HFFc6 (cell line): ENCODE measurements around the gene MYOD1. TPM values are rescaled to one million over a fixed set of nuclear protein-coding genes. Genes with fewer than 3 reads are reported as not detected.

Source experiments
- DNase-seq: peaks from one replicate; pipeline ENCODE4 v3.0.0-alpha.2; 2018
- H3K27ac Mint-ChIP-seq: 2 replicates; pipeline ENCODE4 v1.8.0; 2020; ENCODE audit warnings: mild to moderate bottlenecking, mixed read lengths
- H3K27me3 Mint-ChIP-seq: 2 replicates; pipeline ENCODE4 v1.8.0; 2021; ENCODE audit warnings: mild to moderate bottlenecking, moderate library complexity, mixed read lengths; ENCODE audit not compliant: insufficient read depth
- H3K36me3 Mint-ChIP-seq: 2 replicates; pipeline ENCODE4 v1.8.0; 2021; ENCODE audit warnings: low read depth, mixed read lengths
- H3K4me1 Mint-ChIP-seq: 2 replicates; pipeline ENCODE4 v1.8.0; 2020; ENCODE audit warnings: low read depth, mixed read lengths
- H3K4me3 Mint-ChIP-seq: 2 replicates; pipeline ENCODE4 v1.8.0; 2020; ENCODE audit warnings: mild to moderate bottlenecking, moderate library complexity, mixed read lengths
- H3K9me3 Mint-ChIP-seq: 2 replicates; pipeline ENCODE4 v1.8.0; 2020; ENCODE audit warnings: mild to moderate bottlenecking, mixed read lengths
- total RNA-seq, 6 experiments: library from RNA; stranded (reverse); fragmentation: NEBNext Ultra II Directional; extraction: Animal tissue kit (Norgen Biotek cat#: 25700); gene quantifications; 2 replicates in 1 of 6; 3 replicates in 5 of 6; pipeline ENCODE4 v1.2.3, GENCODE V29; 2021
- TF ChIP-seq, protein P1 (sequence below): fragments of 200-600 bp; sonication (generic); IDR thresholded peaks from 2 replicates; pipeline ENCODE4 v1.5.0; 2021; ENCODE audit warnings: antibody characterized with exemption, mild to moderate bottlenecking

Gene MYOD1
- total RNA-seq, 6 experiments from 2014 or later = not detected

DNA sequence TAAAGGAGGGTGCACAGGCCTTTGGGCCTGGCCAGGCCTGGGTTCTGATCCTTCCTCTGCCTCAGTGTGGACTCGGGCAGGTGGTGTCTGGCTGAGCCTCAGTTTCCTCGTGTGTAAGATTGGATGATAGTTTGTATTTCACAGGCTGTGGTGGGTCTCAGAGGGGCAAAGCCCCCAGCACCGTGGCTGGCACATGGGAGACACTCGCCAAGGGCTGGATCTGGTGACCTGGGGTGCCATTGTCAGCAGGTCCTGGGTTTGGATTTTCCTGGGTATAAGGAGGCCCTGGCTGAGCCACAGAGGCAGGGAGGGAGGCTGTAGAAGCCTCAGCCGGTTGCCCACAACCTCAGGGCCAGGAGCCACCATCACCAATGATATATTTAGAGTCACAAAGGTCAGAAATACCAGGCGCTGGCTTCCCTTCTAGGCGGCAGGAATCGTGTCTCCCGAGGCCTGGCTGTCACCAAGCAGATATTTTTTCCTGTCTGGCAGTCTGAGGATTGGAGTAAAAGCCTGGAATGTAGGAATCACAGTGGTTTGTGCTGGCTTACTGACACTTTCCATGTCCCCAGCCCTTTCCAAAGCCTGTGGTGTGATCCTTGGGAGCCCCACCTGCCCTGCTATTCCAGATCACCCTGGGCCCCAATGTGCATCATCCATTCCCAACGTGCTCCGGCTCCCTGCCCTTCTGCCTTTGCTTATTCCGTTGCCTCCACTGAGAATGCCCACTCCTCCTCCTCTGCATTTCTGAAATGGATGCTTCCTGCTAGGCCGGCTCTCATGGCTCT lies 30.8 kb downstream of the MYOD1 start:
- no peaks in the 10 kb centered on the region for H3K9me3 Mint-ChIP-seq
- no peak for DNase-seq
- no peak overlapping the region for H3K4me3 Mint-ChIP-seq
- TF ChIP-seq, protein P1, sequence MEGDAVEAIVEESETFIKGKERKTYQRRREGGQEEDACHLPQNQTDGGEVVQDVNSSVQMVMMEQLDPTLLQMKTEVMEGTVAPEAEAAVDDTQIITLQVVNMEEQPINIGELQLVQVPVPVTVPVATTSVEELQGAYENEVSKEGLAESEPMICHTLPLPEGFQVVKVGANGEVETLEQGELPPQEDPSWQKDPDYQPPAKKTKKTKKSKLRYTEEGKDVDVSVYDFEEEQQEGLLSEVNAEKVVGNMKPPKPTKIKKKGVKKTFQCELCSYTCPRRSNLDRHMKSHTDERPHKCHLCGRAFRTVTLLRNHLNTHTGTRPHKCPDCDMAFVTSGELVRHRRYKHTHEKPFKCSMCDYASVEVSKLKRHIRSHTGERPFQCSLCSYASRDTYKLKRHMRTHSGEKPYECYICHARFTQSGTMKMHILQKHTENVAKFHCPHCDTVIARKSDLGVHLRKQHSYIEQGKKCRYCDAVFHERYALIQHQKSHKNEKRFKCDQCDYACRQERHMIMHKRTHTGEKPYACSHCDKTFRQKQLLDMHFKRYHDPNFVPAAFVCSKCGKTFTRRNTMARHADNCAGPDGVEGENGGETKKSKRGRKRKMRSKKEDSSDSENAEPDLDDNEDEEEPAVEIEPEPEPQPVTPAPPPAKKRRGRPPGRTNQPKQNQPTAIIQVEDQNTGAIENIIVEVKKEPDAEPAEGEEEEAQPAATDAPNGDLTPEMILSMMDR = no peak
- no peaks in the 10 kb centered on the region for H3K4me1 Mint-ChIP-seq
- H3K27ac Mint-ChIP-seq = no peak overlapping the region
- H3K27me3 Mint-ChIP-seq = peaks cover 35% of the 10 kb centered on the region
- no peaks in the 10 kb centered on the region for H3K36me3 Mint-ChIP-seq

DNA sequence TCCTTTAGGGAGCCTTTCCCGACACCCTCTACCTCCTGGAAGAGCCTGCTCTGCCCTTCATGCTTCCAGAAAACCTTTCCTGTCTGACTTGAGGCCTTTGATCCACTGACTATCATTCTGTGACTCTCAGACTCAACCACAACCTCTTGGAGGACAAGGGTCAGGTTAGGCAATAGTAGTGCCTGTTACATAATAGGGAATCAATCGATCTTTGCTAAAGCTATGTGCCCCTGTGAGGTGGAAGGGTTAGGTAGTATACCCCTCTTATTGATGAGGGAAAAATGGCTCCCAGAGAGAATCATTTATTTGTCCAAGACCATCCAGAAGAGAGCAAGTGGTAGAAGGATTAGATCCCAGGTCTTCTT lies 31.4 kb downstream of the MYOD1 start:
- no peak for DNase-seq
- TF ChIP-seq, protein P1 = no peak
- H3K36me3 Mint-ChIP-seq = no peaks in the 10 kb centered on the region
- no peak overlapping the region for H3K4me3 Mint-ChIP-seq
- no peaks in the 10 kb centered on the region for H3K4me1 Mint-ChIP-seq
- no peaks in the 10 kb centered on the region for H3K9me3 Mint-ChIP-seq
- peaks cover 37% of the 10 kb centered on the region for H3K27me3 Mint-ChIP-seq
- no peak overlapping the region for H3K27ac Mint-ChIP-seq

GRCh38 chr11:17751558-17751957 lies 32.2 kb downstream of the MYOD1 start:
- H3K27ac Mint-ChIP-seq = no peak overlapping the region
- no peak for DNase-seq

DNA sequence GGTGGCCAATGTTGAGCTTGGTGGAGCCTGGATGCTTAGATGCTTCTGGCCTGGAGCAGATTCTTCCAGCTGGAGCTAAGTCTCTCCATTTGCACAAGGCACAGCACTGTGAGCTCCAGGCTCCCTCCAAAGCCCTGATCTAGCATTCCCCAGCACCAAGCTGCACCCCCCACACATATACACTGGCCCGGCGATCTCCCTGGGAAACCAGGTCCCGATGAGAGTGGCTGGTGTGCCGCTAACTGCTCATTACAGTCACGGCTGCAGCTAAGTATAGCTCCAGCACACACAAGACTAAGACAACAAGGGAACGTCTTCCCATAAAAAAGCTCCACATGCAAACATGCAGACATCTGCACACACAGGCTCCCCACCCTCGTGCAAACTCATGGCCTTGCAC lies 32.8 kb downstream of the MYOD1 start:
- TF ChIP-seq, protein P1 = no peak
- Mint-ChIP-seq H3K27ac (no peak overlapping the region), H3K36me3 (no peaks in the 10 kb centered on the region), H3K4me1 (no peaks in the 10 kb centered on the region), H3K9me3 (no peaks in the 10 kb centered on the region), H3K27me3 (peaks cover 35% of the 10 kb centered on the region), H3K4me3 (no peak overlapping the region)
- no peak for DNase-seq

More at GRCh38 chr11:17751558-17751957, 32.2 kb downstream of the MYOD1 start:
- no peaks in the 10 kb centered on the region for H3K36me3 Mint-ChIP-seq
- no peaks in the 10 kb centered on the region for H3K4me1 Mint-ChIP-seq
- TF ChIP-seq, protein P1 = no peak
- peaks cover 35% of the 10 kb centered on the region for H3K27me3 Mint-ChIP-seq
- no peaks in the 10 kb centered on the region for H3K9me3 Mint-ChIP-seq
- H3K4me3 Mint-ChIP-seq = no peak overlapping the region

DNA sequence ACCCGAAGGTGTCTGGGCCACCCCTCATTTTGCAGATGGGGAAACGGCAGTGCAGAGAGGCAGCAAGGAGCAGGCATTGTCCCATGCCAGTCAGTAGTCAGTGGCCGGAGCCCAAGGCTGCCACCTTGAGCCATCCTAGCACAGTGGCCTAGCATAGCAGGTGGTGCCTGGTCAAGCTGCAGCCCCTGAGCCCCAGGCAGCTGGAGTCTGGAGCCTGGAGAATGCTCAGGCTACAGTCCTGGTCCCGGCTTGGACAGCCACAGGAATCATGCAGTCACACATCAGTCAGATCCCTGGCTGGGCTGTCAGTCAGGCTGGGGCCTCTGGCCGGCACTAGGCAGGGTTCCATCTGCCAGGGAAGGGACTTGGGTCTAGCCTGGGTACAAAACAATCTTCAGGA lies 33.8 kb downstream of the MYOD1 start:
- TF ChIP-seq, protein P1 = no peak
- no peak overlapping the region for H3K27ac Mint-ChIP-seq
- H3K27me3 Mint-ChIP-seq = peaks cover 30% of the 10 kb centered on the region
- H3K4me3 Mint-ChIP-seq = no peak overlapping the region
- H3K36me3 Mint-ChIP-seq = no peaks in the 10 kb centered on the region
- no peaks in the 10 kb centered on the region; the same call in 1 of the 2 replicates for H3K9me3 Mint-ChIP-seq
- H3K4me1 Mint-ChIP-seq = no peaks in the 10 kb centered on the region
- DNase-seq = no peak
